GM12878 (cell line): ENCODE measurements around the gene TRIM63. TPM values are rescaled to one million over a fixed set of nuclear protein-coding genes. Genes with fewer than 3 reads are reported as not detected.

Experiments used
- ATAC-seq: fragments of 200-7000 bp; cut with Tn5 transposase; 3 replicates; pipeline ENCODE4 v1.9.1; 2020; ENCODE audit warnings: mild to moderate bottlenecking, moderate library complexity
- BruUV-seq: library from RNA; stranded (reverse); fragments of 400-500 nt; replicated peaks from 2 replicates; lab custom pipeline; 2021; lab: Mats Ljungman, UMichigan
- CTCF ChIA-PET: fragments of 300-600 bp; sonication (Branson Sonifier 250); formaldehyde crosslinking; extraction: SDS; loops from one replicate; lab custom pipeline; 2021; ENCODE audit warnings: inconsistent platforms; lab: Yijun Ruan, JAX
- POLR2A ChIA-PET: fragments of 350-600 bp; formaldehyde crosslinking; extraction: SDS; loops from one replicate; lab custom pipeline; 2021; ENCODE audit warnings: inconsistent platforms; lab: Charles Lee
- RAD21 ChIA-PET: fragments of 300-600 bp; sonication (Branson Sonifier 250); formaldehyde crosslinking; loops from one replicate; lab custom pipeline; 2023; ENCODE audit warnings: antibody characterized with exemption; ENCODE audit not compliant: unreplicated experiment; lab: Charles Lee
- SMC1A ChIA-PET: fragments of 300-600 bp; sonication (Branson Sonifier 250); formaldehyde crosslinking; loops from one replicate; lab custom pipeline; 2023; ENCODE audit not compliant: unreplicated experiment, uncharacterized antibody; lab: Charles Lee
- DNase-seq: peaks from one replicate; pipeline ENCODE4 v3.0.0-alpha.2; 2011; ENCODE audit warnings: low read depth, low spot score
- FAIRE-seq: peaks from 3 replicates; lab custom pipeline; 2011; peaks lifted over from hg19 to GRCh38; lab: Jason Lieb, UNC
- H2AFZ ChIP-seq: 2 replicates; pipeline ENCODE4 v1.6.0; 2011; ENCODE audit warnings: low read depth, low read length, control low read depth; ENCODE audit not compliant: control insufficient read depth
- H3K27ac ChIP-seq: 2 replicates; pipeline ENCODE4 v1.5.1; 2011; ENCODE audit warnings: control low read depth; ENCODE audit not compliant: control insufficient read depth, insufficient read depth
- H3K27me3 ChIP-seq, 2 experiments: replicated peaks in 1 of 2; 2 replicates each; pipeline versions ENCODE4 v1.6.0 to v1.6.1; 2011; ENCODE audit warnings: low read length in 1 of 2; ENCODE audit not compliant: control insufficient read depth in 2 of 2, insufficient read depth in 2 of 2
- H3K36me3 ChIP-seq, 2 experiments: 2 replicates each; pipeline ENCODE4 v1.5.1; 2011; ENCODE audit warnings: low read length in 1 of 2; ENCODE audit not compliant: control insufficient read depth in 2 of 2, insufficient read depth in 2 of 2
- H3K4me1 ChIP-seq: 2 replicates; pipeline ENCODE4 v1.6.1; 2011; ENCODE audit warnings: mild to moderate bottlenecking, low read length, moderate library complexity, mixed read lengths; ENCODE audit not compliant: control insufficient read depth, insufficient read depth
- H3K4me2 ChIP-seq: 2 replicates; pipeline ENCODE4 v1.6.0; 2011; ENCODE audit warnings: control low read depth; ENCODE audit not compliant: control insufficient read depth, insufficient read depth
- H3K4me3 ChIP-seq: fragments of 200-600 bp; sonication (generic); 2 replicates; pipeline ENCODE4 v1.5.1; 2016
- H3K79me2 ChIP-seq: 2 replicates; pipeline ENCODE4 v1.6.0; 2011; ENCODE audit warnings: low read length; ENCODE audit not compliant: control insufficient read depth, insufficient read depth
- H3K9ac ChIP-seq: 2 replicates; pipeline ENCODE4 v1.8.0; 2011; ENCODE audit warnings: low read length, control low read depth, mixed read lengths; ENCODE audit not compliant: control insufficient read depth, insufficient read depth
- H3K9me3 ChIP-seq: replicated peaks from 3 replicates; pipeline ENCODE4 v1.5.1; 2011; ENCODE audit warnings: mild to moderate bottlenecking, low read length; ENCODE audit not compliant: control insufficient read depth, insufficient read depth
- H4K20me1 ChIP-seq: 2 replicates; pipeline ENCODE4 v1.6.0; 2011; ENCODE audit not compliant: control insufficient read depth, insufficient read depth
- IKZF1 ChIP-seq: fragments of 450-650 bp; conservative IDR thresholded peaks from 2 replicates; pipeline ENCODE4 v1.6.1; 2017; ENCODE audit warnings: antibody characterized with exemption, mild to moderate bottlenecking
- IRF4 ChIP-seq: IDR thresholded peaks from 2 replicates; pipeline ENCODE4 v1.6.1; 2011; ENCODE audit warnings: low read depth, low read length
- KAT2A ChIP-seq: conservative IDR thresholded peaks from 2 replicates; pipeline ENCODE4 v1.6.1; 2011; ENCODE audit warnings: low read depth, low read length; ENCODE audit not compliant: control insufficient read depth
- MEF2B ChIP-seq: fragments of 450-650 bp; IDR thresholded peaks from 2 replicates; pipeline ENCODE4 v1.6.1; 2018; ENCODE audit warnings: mild to moderate bottlenecking, moderate library complexity; ENCODE audit not compliant: partially characterized antibody, poor library complexity, severe bottlenecking
- PML ChIP-seq: IDR thresholded peaks from 2 replicates; pipeline ENCODE4 v1.6.1; 2012; ENCODE audit warnings: low read length, inconsistent platforms
- RELB ChIP-seq: fragments of 450-650 bp; IDR thresholded peaks from 2 replicates; pipeline ENCODE4 v1.6.1; 2017; ENCODE audit warnings: low read depth, mild to moderate bottlenecking, moderate library complexity
- RFX5 ChIP-seq: IDR thresholded peaks from 2 replicates; pipeline ENCODE4 v1.6.1; 2011; ENCODE audit warnings: low read depth, low read length, improper control_type of control experiment
- RUNX3 ChIP-seq: IDR thresholded peaks from 2 replicates; pipeline ENCODE4 v1.6.1; 2012; ENCODE audit warnings: low read length, inconsistent platforms
- SRF ChIP-seq, 2 experiments: IDR thresholded peaks; 2 replicates each; pipeline ENCODE4 v1.6.1; 2011; ENCODE audit warnings: low read depth in 2 of 2, low read length in 2 of 2, mild to moderate bottlenecking in 1 of 2, moderate library complexity in 1 of 2
- TBL1XR1 ChIP-seq: IDR thresholded peaks from 2 replicates; pipeline ENCODE4 v1.6.1; 2012; ENCODE audit warnings: low read depth, low read length, improper control_type of control experiment
- ZNF592 ChIP-seq: fragments of 450-650 bp; IDR thresholded peaks from 2 replicates; pipeline ENCODE4 v1.6.1; 2017; ENCODE audit warnings: mild to moderate bottlenecking, moderate library complexity
- WGBS: methylation state at CpG from one replicate; pipeline ENCODE4 v1.1.6; 2016; ENCODE audit warnings: low lambda C conversion rate; ENCODE audit not compliant: insufficient replicate concordance, insufficient coverage; ENCODE audit errors: missing lambda C conversion rate; 5-methylcytosine and 5-hydroxymethylcytosine counted together
- in situ Hi-C: fragments of 300-500 bp; cut with MboI; formaldehyde crosslinking; loops from 9 replicates; pipeline ENCODE4 v1.14.3; 2018; ENCODE audit warnings: mixed read lengths
- intact Hi-C: fragments of 100-400 bp; cut with micrococcal nuclease; formaldehyde crosslinking; loops from one replicate; pipeline ENCODE4 v1.14.2; 2022; ENCODE audit not compliant: unreplicated experiment
- polyA plus RNA-seq, 11 experiments: library from polyadenylated mRNA; depleted of rRNA in 4 of 11; unstranded in 6 of 11; stranded (reverse) in 5 of 11; fragments of >200 nt; fragmentation: Nextera tagmentation in 4 of 11; fragmentation: Illumina TruSeq in 1 of 11; extraction: Ambion mirVana in 4 of 11; extraction: Trizol in 1 of 11; gene quantifications; 1 replicate in 1 of 11; 2 replicates in 10 of 11; pipeline versions ENCODE4 v1.2.1 to v1.2.3, GENCODE V29; 2011 to 2016; ENCODE audit warnings: inconsistent platforms in 2 of 11, missing spikeins in 2 of 11, low read depth in 1 of 11
- total RNA-seq, 4 experiments: library from RNA; depleted of rRNA in 3 of 4; stranded (reverse); fragments of >200 nt in 3 of 4; fragmentation: Illumina TruSeq in 1 of 4; extraction: Trizol in 1 of 4; gene quantifications; 2 replicates each; pipeline versions ENCODE4 v1.2.1 to v1.2.3, GENCODE V29; 2013 to 2021

Gene TRIM63
- total and polyA plus RNA-seq, 10 of the 15 experiments (the other 5 are each of a cell fraction or from before 2014, with no cell fraction given): not detected

GRCh38 chr1:26027716-26028489, 39.5 kb downstream of the TRIM63 start:
- ChIA-PET POLR2A (interaction anchor here (0.7 kb wide), 1 partner anchor 103 kb away, joined by 4 read pairs; no protein-coding TSS in a partner anchor), CTCF (interaction anchor here (0.7 to 1.3 kb wide), 5 partner anchors 8 to 132 kb away, joined by 3 to 6 read pairs (median 4); no protein-coding TSS in a partner anchor), RAD21 (interaction anchor here (0.8 kb wide), 1 partner anchor 30 kb away, joined by 4 read pairs; the partner anchor contains the start of gene PAFAH2), SMC1A (interaction anchor here (1.0 to 1.1 kb wide), 2 partner anchors 39 to 57 kb away, joined by 3 read pairs; no protein-coding TSS in a partner anchor)
- H4K20me1 ChIP-seq: no peaks in the 10 kb centered on the region
- in situ Hi-C loops: no loop called here
- H3K9ac ChIP-seq: no peak overlapping the region
- H3K36me3 ChIP-seq: no peaks in the 10 kb centered on the region
- no peaks in the 10 kb centered on the region for H3K4me1 ChIP-seq
- no peak overlapping the region for H2AFZ ChIP-seq
- H3K9me3 ChIP-seq: 0 out of 3 replicates have a peak, but pooled peaks cover 2% of the 10 kb centered on the region
- intact Hi-C loops: no loop called here
- peak; percentile 34; the same call in 1 of the 3 replicates for ATAC-seq
- no peak overlapping the region for H3K4me3 ChIP-seq
- H3K27ac ChIP-seq: no peak overlapping the region
- no TSS peak for BruUV-seq
- no peak for FAIRE-seq
- WGBS: 0% methylated on average over 3 of the region's 3 CpGs
- TF ChIP-seq RUNX3: no peak
- no peak for TF ChIP-seq SRF (IDR thresholded peaks at IDR 0.05; ENCODE audit: low read depth in 2 of 2, low read length in 2 of 2)
- no peak for TF ChIP-seq ZNF592
- TF ChIP-seq IKZF1: no peak
- TF ChIP-seq MEF2B: no peak
- no peak for TF ChIP-seq KAT2A
- TF ChIP-seq IRF4: no peak
- TF ChIP-seq TBL1XR1: no peak
- TF ChIP-seq RFX5: no peak
- TF ChIP-seq PML: no peak
- TF ChIP-seq RELB: no peak
- DNase-seq: no peak
- H3K79me2 ChIP-seq: no peaks in the 10 kb centered on the region
- no peak overlapping the region for H3K4me2 ChIP-seq
- no peaks in the 10 kb centered on the region; a peak in 1 of 4 replicates for H3K27me3 ChIP-seq
